ENCODE data around the gene NPBWR2.
"Not testable (repeated sequence)": the region's sequence is repeated elsewhere in the genome, so short reads cannot be mapped to it uniquely, and the experiment has no call there.

Gene NPBWR2

GRCh38 chr20:64119301-64119680 is 11.9 kb upstream of the NPBWR2 start:
- no peak for DNase-seq (ENCODE audit: low read depth)

GRCh38 chr20:64117432-64117777 is 10.0 kb upstream of the NPBWR2 start:
- DNase-seq (ENCODE audit: low read depth), result not testable (repeated sequence)

- DNase-seq (ENCODE audit: low read depth), result no peak
These were observed 9.4 kb upstream of the NPBWR2 start for GRCh38 chr20:64116541-64117431.

GRCh38 chr20:64116016-64116415 is 8.7 kb upstream of the NPBWR2 start:
- DNase-seq (ENCODE audit: low read depth), result no peak

- no peak for DNase-seq (ENCODE audit: low read depth)
These were observed 8.0 kb upstream of the NPBWR2 start for GRCh38 chr20:64115171-64115911.

GRCh38 chr20:64114356-64114971 is 7.1 kb upstream of the NPBWR2 start:
- no peak for DNase-seq (ENCODE audit: low read depth)

- DNase-seq (ENCODE audit: low read depth), result no peak
These were observed 6.5 kb upstream of the NPBWR2 start for GRCh38 chr20:64113796-64114355.

- no peak for DNase-seq (ENCODE audit: low read depth)
These were observed 6.0 kb upstream of the NPBWR2 start for GRCh38 chr20:64113444-64113775.

GRCh38 chr20:64112691-64113443 is 5.5 kb upstream of the NPBWR2 start:
- DNase-seq (ENCODE audit: low read depth), result no peak

GRCh38 chr20:64111841-64112641 is 4.7 kb upstream of the NPBWR2 start:
- DNase-seq (ENCODE audit: low read depth), result no peak

GRCh38 chr20:64110411-64111068 is 3.2 kb upstream of the NPBWR2 start:
- DNase-seq (ENCODE audit: low read depth), result no peak

- no peak for DNase-seq (ENCODE audit: low read depth)
These were observed 2.5 kb upstream of the NPBWR2 start for GRCh38 chr20:64109831-64110391.

GRCh38 chr20:64108731-64109681 is 1.6 kb upstream of the NPBWR2 start:
- no peak for DNase-seq (ENCODE audit: low read depth)

GRCh38 chr20:64107736-64108457 is 532 bp upstream of the NPBWR2 start:
- no peak for DNase-seq (ENCODE audit: low read depth)

GRCh38 chr20:64106435-64106961 is 867 bp downstream of the NPBWR2 start:
- no peak for DNase-seq (ENCODE audit: low read depth)

GRCh38 chr20:64105846-64106434 is 1.4 kb downstream of the NPBWR2 start:
- no peak for DNase-seq (ENCODE audit: low read depth)

- DNase-seq (ENCODE audit: low read depth), result no peak
These were observed 2.5 kb downstream of the NPBWR2 start for GRCh38 chr20:64104667-64105451.
